Fibroblast of lung (primary cell): ENCODE results near the gene WSCD2. TPM values are rescaled to one million over a fixed set of nuclear protein-coding genes. Genes with fewer than 3 reads are reported as not detected.

ENCODE experiments used
- DNase-seq, 2 donors: peaks; one replicate each; pipeline versions ENCODE4 v3.0.0 to v3.0.0-alpha.2; 2010; ENCODE audit warnings: low read depth in 2 of 2
- H2AFZ ChIP-seq: 2 replicates; pipeline ENCODE4 v1.5.1; 2012; ENCODE audit warnings: low read length, control low read depth, inconsistent platforms
- H3K27ac ChIP-seq: 2 replicates; pipeline ENCODE4 v1.5.1; 2011; ENCODE audit warnings: low read length, control low read depth; ENCODE audit not compliant: insufficient read depth
- H3K27me3 ChIP-seq: 2 replicates; pipeline ENCODE4 v1.5.1; 2011; ENCODE audit warnings: mild to moderate bottlenecking, low read length; ENCODE audit not compliant: control insufficient read depth, insufficient read depth
- H3K36me3 ChIP-seq: 2 replicates; pipeline ENCODE4 v1.5.1; 2011; ENCODE audit warnings: low read length; ENCODE audit not compliant: control insufficient read depth, insufficient read depth
- H3K4me1 ChIP-seq: 2 replicates; pipeline ENCODE4 v1.5.1; 2011; ENCODE audit warnings: low read length; ENCODE audit not compliant: control insufficient read depth, insufficient read depth; ENCODE audit errors: extremely low read depth
- H3K4me2 ChIP-seq: 2 replicates; pipeline ENCODE4 v1.5.1; 2011; ENCODE audit warnings: low read length, control low read depth; ENCODE audit not compliant: insufficient read depth; ENCODE audit errors: extremely low read depth
- H3K4me3 ChIP-seq, 4 experiments: fragments of 200-600 bp in 1 of 4; sonication (generic) in 1 of 4; replicated peaks in 1 of 4; 2 replicates each; pipeline ENCODE4 v1.5.1; 2011 to 2016; ENCODE audit warnings: low read length in 4 of 4, low read depth in 3 of 4, mild to moderate bottlenecking in 3 of 4, control low read depth in 2 of 4, inconsistent platforms in 1 of 4, mixed read lengths in 1 of 4; ENCODE audit not compliant: insufficient read depth in 1 of 4; ENCODE audit errors: control extremely low read depth in 1 of 4
- H3K79me2 ChIP-seq: 2 replicates; pipeline ENCODE4 v1.5.1; 2012; ENCODE audit warnings: mild to moderate bottlenecking, low read length, inconsistent platforms; ENCODE audit not compliant: control insufficient read depth, insufficient read depth
- H3K9ac ChIP-seq: 2 replicates; pipeline ENCODE4 v1.5.1; 2011; ENCODE audit warnings: mild to moderate bottlenecking, low read length, control low read depth; ENCODE audit not compliant: insufficient read depth
- H3K9me3 ChIP-seq: 2 replicates; pipeline ENCODE4 v1.5.1; 2012; ENCODE audit warnings: low read depth, low read length; ENCODE audit not compliant: control insufficient read depth, insufficient read depth
- H4K20me1 ChIP-seq: 2 replicates; pipeline ENCODE4 v1.5.1; 2011; ENCODE audit warnings: low read length; ENCODE audit not compliant: control insufficient read depth, insufficient read depth; ENCODE audit errors: extremely low read depth
- CTCF ChIP-seq, 2 donors: IDR thresholded peaks in 1 of 2; conservative IDR thresholded peaks in 1 of 2; 1 replicate in 1 of 2; 2 replicates in 1 of 2; pipeline ENCODE4 v1.5.1; 2011 to 2012; ENCODE audit warnings: low read length in 2 of 2, control low read depth in 1 of 2, inconsistent platforms in 1 of 2, low read depth in 1 of 2, mild to moderate bottlenecking in 1 of 2
- EZH2 ChIP-seq: IDR thresholded peaks from 2 replicates; pipeline ENCODE4 v1.5.1; 2012; ENCODE audit warnings: low read length, control low read depth, mild to moderate bottlenecking; ENCODE audit errors: missing control alignments
- polyA plus RNA-seq, 2 donors: library from polyadenylated mRNA; depleted of rRNA in 1 of 2; stranded (reverse) in 1 of 2; unstranded in 1 of 2; fragments of >200 nt; gene quantifications; 2 replicates each; pipeline ENCODE4 v1.2.1, GENCODE V29; 2011 to 2012; ENCODE audit warnings: missing spikeins in 1 of 2
- total RNA-seq: library from RNA; depleted of rRNA; stranded (reverse); fragments of >200 nt; gene quantifications from 2 replicates; pipeline ENCODE4 v1.2.1, GENCODE V29; 2014

The WSCD2 gene
- total and polyA plus RNA-seq, 2 donors (not counting 1 experiment from before 2014, with no cell fraction given): not detected

GRCh38 chr12:108145011-108145410 is 15.9 kb downstream of the WSCD2 start:
- Histone ChIP-seq H4K20me1 (no peaks in the 10 kb centered on the region), H3K79me2 (no peaks in the 10 kb centered on the region), H3K4me3 (no peak overlapping the region), H3K27ac (no peak overlapping the region), H3K4me2 (no peak overlapping the region), H3K9ac (no peak overlapping the region), H3K9me3 (no peaks in the 10 kb centered on the region), H3K36me3 (no peaks in the 10 kb centered on the region), H3K4me1 (no peaks in the 10 kb centered on the region), H3K27me3 (no peaks in the 10 kb centered on the region), H2AFZ (no peak overlapping the region)
- DNase-seq: no peak
- TF ChIP-seq EZH2 (no peak), CTCF (conservative IDR thresholded peaks at IDR 0.05 in 1 of 2, IDR thresholded peaks at IDR 0.05 in 1 of 2; ENCODE audit: low read depth in 1 of 2, low read length in 2 of 2) (no peak)

- no peak overlapping the region for H3K4me2 ChIP-seq
- no peak for TF ChIP-seq CTCF (conservative IDR thresholded peaks at IDR 0.05 in 1 of 2, IDR thresholded peaks at IDR 0.05 in 1 of 2; ENCODE audit: low read depth in 1 of 2, low read length in 2 of 2)
- no peak for TF ChIP-seq EZH2
- H3K4me1 ChIP-seq: no peaks in the 10 kb centered on the region
- H3K27ac ChIP-seq: no peak overlapping the region
- no peak for DNase-seq
- H3K4me3 ChIP-seq: no peak overlapping the region
- no peaks in the 10 kb centered on the region for H4K20me1 ChIP-seq
- H2AFZ ChIP-seq: no peak overlapping the region
- no peaks in the 10 kb centered on the region for H3K79me2 ChIP-seq
- H3K9me3 ChIP-seq: no peaks in the 10 kb centered on the region
- H3K9ac ChIP-seq: no peak overlapping the region
- no peaks in the 10 kb centered on the region for H3K36me3 ChIP-seq
- H3K27me3 ChIP-seq: no peaks in the 10 kb centered on the region
These were observed 17.2 kb downstream of the WSCD2 start for GRCh38 chr12:108146035-108146893.

GRCh38 chr12:108147279-108147678 is 18.2 kb downstream of the WSCD2 start:
- H3K9me3 ChIP-seq: no peaks in the 10 kb centered on the region
- H2AFZ ChIP-seq: no peak overlapping the region
- no peaks in the 10 kb centered on the region for H3K79me2 ChIP-seq
- H3K4me1 ChIP-seq: no peaks in the 10 kb centered on the region
- H3K27me3 ChIP-seq: no peaks in the 10 kb centered on the region
- H3K4me3 ChIP-seq: no peak overlapping the region
- H3K4me2 ChIP-seq: no peak overlapping the region
- no peak overlapping the region for H3K27ac ChIP-seq
- TF ChIP-seq EZH2 (no peak), CTCF (conservative IDR thresholded peaks at IDR 0.05 in 1 of 2, IDR thresholded peaks at IDR 0.05 in 1 of 2; ENCODE audit: low read depth in 1 of 2, low read length in 2 of 2) (no peak)
- DNase-seq: no peak
- H3K36me3 ChIP-seq: no peaks in the 10 kb centered on the region
- H4K20me1 ChIP-seq: no peaks in the 10 kb centered on the region
- H3K9ac ChIP-seq: no peak overlapping the region
